ENCODE measurements around the gene RUNX1.
"Not testable (repeated sequence)": the region's sequence is repeated elsewhere in the genome, so short reads cannot be mapped to it uniquely, and the experiment has no call there.

The RUNX1 gene

DNA sequence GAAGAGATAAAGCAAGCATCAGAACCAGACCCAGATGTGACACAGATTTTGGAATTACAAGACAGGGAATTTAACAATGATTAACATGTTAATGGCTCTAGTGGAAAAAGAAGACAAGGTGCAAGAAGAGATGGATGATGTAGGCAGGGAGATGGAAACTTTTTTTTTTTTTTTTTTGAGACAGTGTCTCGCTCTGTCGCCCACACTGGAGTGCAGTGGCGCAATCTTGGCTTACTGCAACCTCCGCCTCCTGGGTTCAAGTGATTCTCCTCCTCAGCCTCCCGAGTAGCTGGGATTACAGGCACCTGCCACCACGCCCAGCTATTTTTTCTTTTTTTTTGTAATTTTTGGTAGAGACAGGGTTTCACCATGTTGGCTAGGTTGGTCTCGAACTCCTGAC, 244.5 kb downstream of the RUNX1 start:
- DNase-seq (ENCODE audit: low spot score) = not testable (repeated sequence)

DNA sequence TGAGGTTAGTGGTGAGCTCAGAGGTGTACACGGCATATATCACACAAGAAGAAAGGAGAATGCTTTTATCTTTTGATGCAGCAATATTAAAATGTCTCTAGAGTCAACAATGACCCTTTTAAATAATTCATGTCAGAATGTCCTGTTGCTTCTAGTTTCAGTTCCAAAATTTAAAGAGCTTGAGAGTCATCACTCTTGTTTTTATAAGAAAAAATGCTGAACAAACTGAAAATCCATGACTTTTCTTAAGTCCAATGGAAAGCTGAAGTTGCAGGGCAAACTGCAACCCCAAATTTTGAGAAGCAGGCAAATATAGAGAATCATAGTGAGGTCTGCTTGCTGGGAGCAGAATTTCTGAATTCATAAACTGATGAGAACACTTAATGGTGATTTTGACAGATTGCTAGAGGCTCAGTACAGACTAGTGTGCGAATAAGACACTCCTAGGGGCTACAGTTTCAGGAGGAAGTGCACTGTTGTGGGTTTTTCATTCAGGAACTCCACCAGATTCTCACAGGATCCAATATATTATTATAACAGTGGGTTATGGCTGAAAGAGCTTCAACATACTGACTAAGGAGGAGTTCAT, 245.2 kb downstream of the RUNX1 start:
- DNase-seq (ENCODE audit: low spot score) = no peak

DNA sequence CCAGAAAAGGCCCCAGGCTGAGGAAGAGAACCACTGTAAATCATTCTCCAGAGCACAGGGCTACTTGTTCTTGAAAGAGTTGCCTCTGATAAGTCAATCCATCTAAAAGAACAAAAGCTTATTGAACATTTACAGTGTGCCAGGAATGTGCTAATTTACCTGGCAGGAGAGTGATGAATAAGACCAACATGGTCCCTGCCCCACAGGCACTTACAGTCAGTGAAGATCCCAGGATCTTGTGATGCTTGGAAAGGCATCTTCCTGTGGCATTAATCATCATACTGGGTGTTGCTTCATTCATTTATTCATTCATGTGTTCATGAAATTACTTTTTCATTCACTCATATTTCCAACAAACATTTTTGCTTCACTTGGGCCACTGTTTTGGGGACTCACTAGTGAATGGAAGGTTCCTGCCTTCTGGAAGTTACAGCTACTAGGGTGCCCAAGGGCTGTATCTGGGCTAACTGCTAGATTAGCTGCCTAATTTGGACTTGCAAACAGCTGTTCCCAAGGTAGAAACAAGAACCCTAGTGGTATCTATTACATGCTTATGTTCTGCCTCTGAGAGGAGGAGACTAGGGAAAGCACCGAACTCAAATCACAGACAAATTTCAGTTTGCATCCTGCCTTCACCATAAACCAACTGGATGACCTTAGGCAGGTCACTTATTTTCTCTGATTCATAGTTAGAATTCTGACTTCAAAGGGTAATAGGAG, 246.8 kb downstream of the RUNX1 start:
- no peak for DNase-seq (ENCODE audit: low spot score)

DNA sequence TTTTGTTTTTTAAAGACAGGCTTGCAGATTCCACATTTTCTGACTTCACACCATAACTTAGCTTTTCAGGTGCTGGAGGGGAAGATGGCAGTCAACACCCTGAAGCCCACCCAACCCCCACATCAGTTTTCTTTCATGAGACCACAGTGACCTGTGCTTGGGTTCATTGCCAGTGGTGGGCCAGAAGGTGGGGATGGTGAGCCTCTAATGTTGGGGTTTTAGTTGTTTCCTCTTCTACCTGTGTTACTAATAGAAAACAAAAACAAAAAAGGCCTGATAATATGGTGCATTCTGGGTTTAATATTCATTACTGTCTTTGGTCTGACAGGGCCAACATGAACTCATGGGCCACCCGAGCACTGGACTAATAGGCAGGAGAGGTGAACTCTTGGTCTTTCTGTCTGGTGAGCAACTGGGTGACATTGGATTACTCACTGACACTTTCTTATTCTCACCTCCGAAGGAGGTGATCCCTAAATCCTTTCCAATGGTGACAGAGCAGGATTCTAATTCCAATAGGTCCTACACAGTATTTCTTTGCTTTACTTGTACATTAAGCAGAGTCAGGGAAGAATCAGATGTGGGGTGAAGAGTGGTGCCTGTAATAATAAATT, 247.5 kb downstream of the RUNX1 start:
- DNase-seq (ENCODE audit: low spot score) = peak; percentile 43

DNA sequence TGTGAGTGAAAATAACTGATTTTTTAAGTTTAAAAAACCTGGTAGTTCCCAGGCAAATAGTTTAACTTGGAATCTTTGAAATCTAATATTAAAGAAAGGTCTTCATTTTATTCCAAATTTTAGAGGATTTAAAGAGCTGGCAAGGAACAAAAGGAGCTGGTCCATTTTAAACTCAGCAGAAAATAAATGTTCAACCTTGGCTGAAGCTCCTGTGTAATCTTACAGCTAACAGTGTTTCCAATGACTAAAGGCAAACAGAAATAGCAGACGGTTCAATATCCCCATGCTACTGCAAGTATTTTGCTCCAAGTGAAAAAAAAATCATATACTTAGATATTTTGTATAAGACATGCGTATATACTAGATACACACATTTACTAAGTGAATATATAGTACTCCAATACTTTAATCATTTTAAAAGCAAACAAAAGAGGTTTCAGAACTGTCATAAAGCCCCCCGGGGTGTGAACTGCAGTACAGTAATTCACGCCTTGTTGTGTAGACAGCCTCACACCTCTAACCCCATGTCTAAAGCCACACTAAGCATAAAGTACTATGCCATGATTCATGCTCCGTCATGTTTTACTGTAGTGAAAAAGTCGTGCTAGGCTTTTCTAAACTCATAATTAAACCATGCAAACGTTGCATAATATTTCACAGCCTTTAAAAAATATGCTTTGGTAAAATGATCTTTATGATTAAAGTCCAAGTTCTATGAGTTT, 248.1 kb downstream of the RUNX1 start:
- DNase-seq (ENCODE audit: low spot score) = peak; percentile 39

DNA sequence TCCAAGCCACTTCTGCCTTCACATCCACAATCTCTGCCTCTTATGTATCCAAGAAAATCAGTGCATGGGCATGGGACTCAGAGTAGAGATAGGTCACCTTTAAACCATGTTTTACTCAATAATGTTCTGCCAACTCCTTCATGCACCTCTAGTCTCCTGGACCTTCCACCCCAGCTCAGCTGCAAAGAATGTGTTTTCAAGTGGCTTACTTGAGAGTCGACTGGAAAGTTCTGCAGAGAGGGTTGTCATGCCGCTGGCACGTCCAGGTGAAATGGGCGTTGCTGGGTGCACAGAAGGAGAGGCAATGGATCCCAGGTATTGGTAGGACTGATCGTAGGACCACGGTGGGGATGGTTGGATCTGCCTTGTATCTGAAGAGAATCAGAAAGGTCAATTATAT, 250.0 kb downstream of the RUNX1 start:
- DNase-seq (ENCODE audit: low spot score) = no peak

DNA sequence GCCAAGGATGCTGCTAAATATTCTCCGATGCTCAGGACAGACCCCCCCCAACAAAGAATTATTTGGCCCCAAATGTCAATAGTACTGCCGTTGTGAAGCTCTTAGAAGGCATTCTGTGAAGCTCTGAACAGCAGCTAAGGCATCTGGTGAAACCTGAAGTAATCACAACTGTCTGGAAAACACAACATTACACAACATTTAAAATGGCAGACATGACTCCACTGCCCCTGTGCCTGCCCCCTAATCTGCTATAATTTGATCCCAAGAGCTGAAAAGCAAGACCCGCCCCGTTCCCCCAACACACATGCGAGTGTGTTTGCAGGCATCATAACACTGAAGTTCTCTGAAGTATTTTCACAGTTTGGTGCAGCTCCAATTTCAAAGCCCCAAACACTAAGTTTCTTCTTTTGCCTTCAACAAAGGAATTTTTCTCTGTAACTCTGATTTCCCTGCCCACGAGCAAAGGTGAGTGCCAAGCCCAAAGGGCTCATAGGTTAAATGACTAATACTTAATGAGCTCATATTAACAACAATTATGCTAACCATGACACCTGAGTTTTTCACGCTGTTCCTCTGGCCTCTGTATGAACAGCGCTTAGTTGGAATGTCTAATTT, 251.1 kb downstream of the RUNX1 start:
- no peak for DNase-seq (ENCODE audit: low spot score)

DNA sequence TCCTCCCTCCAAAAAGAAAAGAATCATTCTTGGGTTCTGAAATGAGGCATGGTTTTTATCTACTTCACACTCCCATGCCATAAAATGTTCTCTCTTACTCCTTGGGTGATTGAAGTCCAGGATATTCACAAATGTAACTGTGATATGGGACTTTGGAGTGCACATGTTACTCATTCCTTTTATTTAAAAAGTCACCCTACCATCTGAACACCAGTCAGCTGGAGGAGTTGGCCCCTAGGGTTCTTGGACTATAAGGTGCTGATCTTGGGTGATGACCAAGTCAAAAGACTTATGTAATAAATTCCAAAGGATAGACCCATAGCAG, 251.9 kb downstream of the RUNX1 start:
- DNase-seq (ENCODE audit: low spot score) = no peak

DNA sequence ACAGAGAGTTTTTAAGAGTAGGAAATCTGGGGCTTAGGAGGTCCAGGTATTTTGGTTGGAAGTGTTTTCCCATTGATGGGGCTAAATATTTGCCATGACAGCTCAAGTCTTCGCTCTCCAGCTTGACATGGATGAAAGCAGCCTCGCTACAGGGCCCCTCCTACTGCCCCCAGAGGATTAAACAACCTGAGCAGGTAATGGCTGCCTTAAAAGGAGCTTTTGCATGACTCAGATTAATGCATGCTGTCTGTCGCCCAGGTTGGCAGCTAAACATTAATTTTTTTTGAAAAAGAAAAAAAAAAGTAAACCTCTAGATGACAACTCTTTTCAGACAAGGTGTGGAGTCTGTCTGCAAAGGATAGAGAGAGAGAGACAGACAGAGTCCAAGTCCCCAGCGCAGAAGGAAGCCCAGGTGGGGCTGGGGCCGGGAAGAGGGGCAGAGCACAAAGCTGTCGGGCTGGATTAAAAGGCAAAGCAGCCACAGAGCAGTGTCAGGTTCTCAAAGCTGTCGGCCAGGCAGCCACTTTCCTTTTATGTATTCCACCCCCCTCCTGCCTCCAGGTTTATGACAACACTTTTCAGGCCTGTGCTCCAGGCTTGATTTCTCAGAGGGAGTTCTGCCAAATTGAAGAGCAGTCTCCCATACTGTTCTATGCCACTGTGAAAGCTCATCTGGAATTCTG, 252.4 kb downstream of the RUNX1 start:
- no peak for DNase-seq (ENCODE audit: low spot score)

DNA sequence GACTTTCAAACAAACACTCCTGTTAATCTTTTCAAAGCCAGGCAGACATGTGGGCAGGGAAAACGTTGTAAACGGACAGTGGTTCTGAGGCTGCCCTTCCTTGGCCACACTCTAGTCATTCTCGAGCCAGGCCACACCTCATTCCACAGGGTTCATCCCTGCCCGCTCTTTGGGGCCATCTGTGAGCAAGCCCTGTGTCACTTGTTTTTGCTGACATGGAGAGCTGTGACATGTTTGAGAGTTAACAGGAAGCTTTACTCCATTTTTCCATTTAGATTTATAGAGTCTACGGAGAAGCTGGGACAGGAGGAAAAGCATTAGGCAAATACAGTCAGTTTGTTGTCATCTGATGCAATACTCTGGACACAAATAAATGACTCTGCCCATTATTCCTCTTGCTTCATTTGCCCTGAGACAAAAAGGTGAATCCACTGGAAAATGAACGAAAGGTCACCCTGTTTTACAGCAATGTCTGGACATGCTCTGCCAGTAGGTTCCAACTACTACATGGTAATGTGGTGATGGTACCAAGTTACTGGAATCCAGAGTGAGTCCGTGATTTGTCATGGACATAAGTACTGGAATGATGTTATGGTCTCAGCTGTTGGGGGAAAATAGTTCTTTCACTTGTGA, 253.4 kb downstream of the RUNX1 start:
- DNase-seq (ENCODE audit: low spot score) = no peak

DNA sequence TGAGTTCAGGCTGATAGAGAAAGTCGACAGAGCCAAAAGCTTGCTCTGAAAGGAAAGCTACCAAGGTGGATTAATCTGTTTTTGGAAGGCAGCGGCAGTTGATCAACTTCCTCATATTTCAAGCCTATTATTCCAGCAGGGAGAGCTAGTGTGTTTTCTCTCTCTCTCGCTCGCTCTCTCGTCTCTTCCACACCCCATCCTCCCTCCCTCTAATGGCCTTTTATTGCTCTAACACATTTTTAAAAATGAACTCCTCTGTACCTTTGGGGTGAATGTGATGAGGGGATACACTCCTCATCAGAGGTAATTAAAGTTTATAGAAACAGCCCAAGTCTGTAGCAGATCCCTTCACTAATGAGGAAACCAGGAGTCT, 253.9 kb downstream of the RUNX1 start:
- DNase-seq (ENCODE audit: low spot score) = no peak

DNA sequence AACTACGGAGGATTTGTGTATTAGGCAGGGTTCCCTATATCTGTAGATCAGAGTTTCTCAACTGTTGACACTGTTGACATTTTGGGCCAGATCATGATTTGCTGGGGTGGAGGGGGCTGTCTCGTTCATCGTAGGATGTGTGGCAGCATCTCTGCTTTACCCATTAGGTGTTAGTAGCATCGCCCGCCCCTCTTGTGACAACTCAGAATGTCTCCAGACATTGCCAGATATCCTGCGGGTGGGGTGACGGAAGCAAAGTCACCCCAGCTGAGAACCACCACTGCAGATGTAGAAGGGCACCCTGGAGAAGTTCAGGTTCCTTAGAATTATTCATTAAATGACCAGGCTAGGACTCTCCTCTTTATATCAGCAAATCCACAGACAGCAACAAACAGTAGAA, 254.4 kb downstream of the RUNX1 start:
- DNase-seq (ENCODE audit: low spot score) = no peak

DNA sequence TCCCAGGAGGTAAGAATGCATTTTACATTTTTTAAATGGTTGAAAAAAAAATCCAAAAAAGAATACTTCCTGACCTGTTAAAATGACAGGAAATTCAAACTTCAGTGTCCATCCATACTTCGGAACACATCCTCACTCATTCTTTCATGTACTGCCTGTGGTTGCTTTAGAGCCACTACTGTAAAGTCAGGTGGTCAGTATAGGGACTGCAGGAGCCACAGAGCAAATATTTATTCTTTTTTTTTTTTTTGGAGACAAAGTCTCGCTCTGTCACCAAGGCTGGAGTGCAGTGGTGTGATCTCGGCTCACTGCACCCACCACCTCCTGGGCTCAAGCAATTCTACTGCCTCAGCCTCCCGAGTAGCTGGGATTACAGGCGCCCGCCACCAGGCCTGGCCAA, 255.6 kb downstream of the RUNX1 start:
- no peak for DNase-seq (ENCODE audit: low spot score)

DNA sequence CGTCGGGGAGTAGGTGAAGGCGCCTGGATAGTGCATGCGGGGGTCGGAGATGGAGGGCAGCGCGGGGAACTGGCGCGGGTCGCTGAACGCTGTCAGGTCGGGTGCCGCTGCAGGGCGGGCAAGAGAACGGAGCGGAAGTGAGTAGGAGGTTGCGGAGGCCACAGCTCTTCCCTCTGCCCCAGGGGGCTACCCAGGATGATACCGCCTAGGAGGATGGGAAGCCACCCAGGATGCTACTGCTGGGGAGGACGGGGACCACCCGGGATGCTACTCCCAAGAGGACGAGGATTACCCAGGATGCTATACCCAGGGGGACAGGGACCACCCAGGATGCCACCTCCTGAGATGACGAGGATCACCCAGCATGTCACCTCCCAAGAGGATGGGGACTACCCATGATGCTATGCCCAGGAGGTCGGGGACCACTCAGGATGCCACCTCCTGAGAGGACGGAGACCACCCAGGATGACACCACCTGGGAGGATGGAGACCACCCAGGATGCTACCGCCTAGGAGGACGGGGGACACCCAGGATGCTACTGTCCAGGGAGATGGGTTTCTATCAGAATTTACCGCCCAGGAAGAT, 256.5 kb downstream of the RUNX1 start:
- no peak for DNase-seq (ENCODE audit: low spot score)

DNA sequence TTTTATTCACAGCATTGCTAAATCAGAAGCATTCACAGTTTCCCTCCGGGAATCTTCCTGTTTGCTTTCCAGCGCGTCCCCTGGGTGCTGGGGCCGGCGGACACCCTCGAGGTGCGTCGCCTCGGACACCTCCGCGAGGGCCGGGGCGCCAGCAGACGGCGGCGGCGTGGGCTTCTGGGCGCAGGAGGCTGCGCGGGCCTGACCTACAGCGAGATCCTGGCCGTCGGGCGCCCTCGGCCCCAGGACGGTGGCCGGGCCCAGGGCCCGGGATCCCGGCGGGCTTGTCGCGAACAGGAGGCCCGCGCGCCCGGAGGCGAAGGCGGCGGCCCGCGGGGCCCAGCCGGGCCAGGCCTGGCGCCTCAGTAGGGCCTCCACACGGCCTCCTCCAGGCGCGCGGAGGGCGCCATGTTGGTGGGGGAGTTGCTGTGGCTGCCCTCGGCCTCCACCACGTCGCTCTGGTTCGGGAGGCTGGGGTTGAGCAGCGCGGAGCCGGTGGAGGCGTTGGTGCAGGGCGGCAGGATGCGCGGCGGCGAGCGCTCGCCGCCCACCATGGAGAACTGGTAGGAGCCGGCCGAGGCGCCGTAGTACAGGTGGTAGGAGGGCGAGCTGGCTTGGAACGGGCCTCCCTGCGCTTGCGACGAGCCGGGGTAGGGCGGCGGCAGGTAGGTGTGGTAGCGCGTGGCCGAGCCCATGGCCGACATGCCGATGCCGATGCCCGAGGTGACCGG, 257.2 kb downstream of the RUNX1 start:
- no peak for DNase-seq (ENCODE audit: low spot score)

DNA sequence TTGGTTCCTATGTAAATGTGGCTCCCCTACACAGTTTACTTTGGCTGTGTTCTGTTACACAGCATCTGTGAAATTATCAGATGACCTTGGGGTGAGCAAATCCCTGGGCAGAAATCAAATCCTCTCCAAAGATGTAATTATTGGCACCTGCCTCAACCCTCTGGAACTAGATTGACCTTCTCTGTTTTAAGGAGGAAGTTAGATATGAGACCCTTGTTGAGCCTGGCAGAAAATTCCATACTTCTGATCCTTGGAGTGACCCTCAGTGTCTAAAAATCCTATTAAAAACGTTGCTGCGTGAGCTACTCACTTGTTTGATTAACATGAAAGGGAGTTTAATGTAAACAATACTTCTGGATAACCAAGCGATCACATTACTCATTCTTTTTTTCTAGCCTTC, 258.3 kb downstream of the RUNX1 start:
- no peak for DNase-seq (ENCODE audit: low spot score)

DNA sequence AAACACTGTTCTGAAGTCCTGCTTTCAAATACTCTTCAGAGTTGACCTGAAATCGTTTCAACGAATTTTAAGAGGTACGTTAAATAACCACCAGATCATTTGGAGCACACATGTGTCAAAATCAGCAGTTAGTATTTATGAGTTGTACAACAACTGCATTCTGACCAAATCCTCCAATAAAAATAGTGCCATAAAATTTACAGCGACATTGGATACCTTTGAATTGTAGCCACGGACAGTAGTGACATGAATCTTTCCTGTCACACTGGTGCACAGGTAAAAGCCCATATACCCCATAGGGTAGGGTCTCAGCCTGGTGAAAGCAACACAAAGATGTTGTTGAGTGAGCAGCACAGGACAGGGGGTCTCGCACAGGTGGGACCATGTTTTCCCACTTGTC, 258.8 kb downstream of the RUNX1 start:
- DNase-seq (ENCODE audit: low spot score) = no peak

DNA sequence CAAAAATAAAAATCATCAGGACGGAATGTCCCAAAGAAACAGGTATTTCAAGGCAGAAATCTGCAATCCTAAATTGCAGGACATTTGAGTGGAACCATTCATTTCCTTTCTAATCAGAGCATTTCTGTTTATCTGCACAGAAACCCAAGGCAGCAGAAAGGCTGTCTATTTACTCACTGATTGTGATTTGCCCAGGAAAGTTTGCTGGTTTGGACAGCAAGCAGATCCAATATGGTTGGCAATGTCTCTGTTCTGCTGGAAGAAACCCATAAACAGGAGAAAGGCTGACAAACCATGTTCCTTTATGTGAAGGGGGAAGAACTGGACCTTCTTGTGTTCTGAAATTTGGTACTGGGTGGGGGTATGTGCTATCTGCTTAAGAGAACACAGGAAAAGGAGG, 260.2 kb downstream of the RUNX1 start:
- DNase-seq (ENCODE audit: low spot score) = no peak

DNA sequence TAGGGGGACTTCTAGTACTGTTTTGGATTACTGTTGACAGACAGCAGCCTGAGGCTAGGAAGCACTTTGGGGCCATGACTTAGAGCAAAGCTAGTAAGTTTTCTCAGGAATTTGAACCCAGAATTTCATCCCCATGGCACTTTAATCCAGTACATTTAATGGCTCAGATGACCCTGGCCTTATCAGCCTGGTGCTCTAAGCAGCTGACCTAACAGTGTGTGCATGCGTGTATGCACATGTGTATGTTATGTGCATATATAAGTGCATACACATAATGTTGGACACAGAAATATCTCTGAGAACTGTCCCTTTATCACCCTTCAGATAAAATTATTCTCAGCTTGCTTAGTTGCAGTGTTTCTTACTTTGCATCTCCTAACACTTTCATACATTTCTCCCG, 265.3 kb downstream of the RUNX1 start:
- DNase-seq (ENCODE audit: low spot score) = no peak

DNA sequence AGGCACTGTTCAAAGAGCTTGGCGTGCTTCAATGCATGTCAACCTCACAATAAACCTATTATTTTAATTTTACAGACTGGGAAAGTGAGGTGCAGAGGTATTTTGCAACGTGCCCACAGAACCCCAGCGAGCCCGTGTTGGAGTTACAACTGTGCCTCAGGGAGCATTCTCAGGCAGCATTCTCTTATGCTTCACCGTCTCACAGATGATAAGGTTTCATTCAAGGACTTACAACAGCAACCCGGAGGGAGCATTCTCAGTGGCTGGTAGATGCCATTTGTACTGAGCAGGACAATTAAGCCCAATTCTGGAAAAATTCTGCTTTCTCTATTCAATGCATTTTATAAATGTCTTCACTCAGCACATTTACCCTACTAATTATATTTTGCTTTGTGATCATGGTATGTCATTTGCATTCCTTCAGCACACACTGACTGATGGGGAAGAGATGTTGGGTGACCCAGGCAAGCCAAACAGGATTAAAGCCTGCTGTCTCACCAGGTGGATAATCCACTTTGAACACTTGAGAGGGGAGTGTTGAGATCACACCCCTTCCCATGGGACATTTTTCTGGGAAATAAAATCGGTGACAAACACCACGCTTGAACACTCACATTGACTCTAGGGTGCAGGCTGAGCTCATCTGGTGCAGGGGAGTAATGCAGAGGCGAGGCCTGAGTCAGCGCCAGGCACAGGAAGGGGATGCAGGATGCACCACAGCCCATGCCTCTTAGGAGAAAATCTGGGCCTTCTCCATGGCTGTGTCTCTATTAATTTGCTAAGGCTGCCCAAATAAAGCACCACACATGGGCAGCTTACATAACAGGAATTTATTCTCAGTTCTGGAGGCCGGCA, 266.4 kb downstream of the RUNX1 start:
- DNase-seq (ENCODE audit: low spot score) = no peak
